RCC 7860 (cell line): ENCODE measurements around the gene PHAX.
"Not testable (repeated sequence)": the region's sequence is repeated elsewhere in the genome, so short reads cannot be mapped to it uniquely, and the experiment has no call there.

Source experiments
- DNase-seq: peaks from one replicate; pipeline ENCODE4 v3.0.0-alpha.2; 2015; ENCODE audit warnings: low spot score
- FAIRE-seq: peaks from 2 replicates; lab custom pipeline; 2012; peaks lifted over from hg19 to GRCh38; lab: Jason Lieb, UNC

The PHAX gene

GRCh38 chr5:126650463-126650862, 49.7 kb downstream of the PHAX start:
- DNase-seq = no peak
- FAIRE-seq = no peak

- FAIRE-seq = peak; percentile 78
- DNase-seq = no peak
Observed at GRCh38 chr5:126651013-126651577, 50.3 kb downstream of the PHAX start.

- DNase-seq (peak; percentile 42), FAIRE-seq (peak; percentile 83)
Observed at GRCh38 chr5:126656401-126657007, 55.8 kb downstream of the PHAX start.

- DNase-seq (no peak), FAIRE-seq (no peak)
Observed at GRCh38 chr5:126658561-126658960, 57.8 kb downstream of the PHAX start.

GRCh38 chr5:126659805-126660482, 59.2 kb downstream of the PHAX start:
- DNase-seq = no peak
- no peak for FAIRE-seq

- DNase-seq (no peak), FAIRE-seq (no peak)
Observed at GRCh38 chr5:126664586-126664985, 63.8 kb downstream of the PHAX start.

GRCh38 chr5:126670109-126670508, 69.4 kb downstream of the PHAX start:
- not testable (repeated sequence) for FAIRE-seq, DNase-seq

GRCh38 chr5:126671681-126672080, 70.9 kb downstream of the PHAX start:
- not testable (repeated sequence) for FAIRE-seq, DNase-seq

- no peak for DNase-seq
- FAIRE-seq = no peak
Observed at GRCh38 chr5:126673477-126673876, 72.7 kb downstream of the PHAX start.

- FAIRE-seq = no peak
- DNase-seq = no peak
Observed at GRCh38 chr5:126674145-126674544, 73.4 kb downstream of the PHAX start.

- FAIRE-seq (no peak), DNase-seq (no peak)
Observed at GRCh38 chr5:126675338-126675737, 74.6 kb downstream of the PHAX start.

GRCh38 chr5:126676195-126676624, 75.5 kb downstream of the PHAX start:
- DNase-seq (peak; percentile 56), FAIRE-seq (no peak)
